HEK293 (cell line): Measurements from ENCODE around the gene PPP1CA.
A peak's percentile ranks its signal among the peaks of the same experiment; 100 is the strongest.
"Not testable (repeated sequence)": the region's sequence is repeated elsewhere in the genome, so short reads cannot be mapped to it uniquely, and the experiment has no call there.

Experiments
- CTCF ChIA-PET: fragments of 350-600 bp; formaldehyde crosslinking; extraction: SDS; loops from one replicate; lab custom pipeline; 2021; ENCODE audit warnings: antibody characterized with exemption; lab: Yijun Ruan, JAX
- POLR2A ChIA-PET: fragments of 300-600 bp; formaldehyde crosslinking; extraction: SDS; loops from one replicate; lab custom pipeline; 2020; ENCODE audit warnings: antibody characterized with exemption, inconsistent platforms; lab: Yijun Ruan, JAX
- H3K27ac ChIP-seq: fragments of 200-500 bp; sonication (Bioruptor generic); 2 replicates; pipeline ENCODE4 v1.5.1; 2014; ENCODE audit warnings: low read depth, low read length, control low read depth, inconsistent platforms; ENCODE audit errors: extremely low read depth
- H3K36me3 ChIP-seq, 2 experiments: fragments of 200-500 bp in 1 of 2; sonication (Bioruptor generic) in 1 of 2; 1 replicate in 1 of 2; 2 replicates in 1 of 2; pipeline ENCODE4 v1.5.1; 2014 to 2017; ENCODE audit warnings: inconsistent platforms in 2 of 2, low read length in 2 of 2; ENCODE audit not compliant: control insufficient read depth in 2 of 2, insufficient read depth in 1 of 2
- H3K4me1 ChIP-seq: fragments of 200-500 bp; sonication (Bioruptor generic); 2 replicates; pipeline ENCODE4 v1.5.1; 2014; ENCODE audit warnings: mild to moderate bottlenecking, low read length, inconsistent platforms; ENCODE audit not compliant: control insufficient read depth, insufficient read depth
- H3K4me3 ChIP-seq: 2 replicates; pipeline ENCODE4 v1.5.1; 2011; ENCODE audit warnings: low read depth, mild to moderate bottlenecking, control low read depth, low read length, moderate library complexity
- H3K9me3 ChIP-seq: fragments of 200-500 bp; sonication (Bioruptor generic); 2 replicates; pipeline ENCODE4 v1.5.1; 2014; ENCODE audit warnings: low read depth, low read length, inconsistent platforms; ENCODE audit not compliant: control insufficient read depth, insufficient read depth
- MZF1 ChIP-seq: fragments of 450-650 bp; formaldehyde crosslinking; IDR thresholded peaks from 2 replicates; pipeline ENCODE4 v1.5.1; 2017; ENCODE audit warnings: missing biosample characterization, missing genetic modification characterization, borderline replicate concordance
- OVOL3 ChIP-seq: fragments of 450-650 bp; formaldehyde crosslinking; IDR thresholded peaks from 2 replicates; pipeline ENCODE4 v1.5.1; 2016; ENCODE audit warnings: missing biosample characterization, missing genetic modification characterization
- PRDM1 ChIP-seq: fragments of 450-650 bp; formaldehyde crosslinking; IDR thresholded peaks from 2 replicates; pipeline ENCODE4; 2016; ENCODE audit warnings: missing biosample characterization, missing genetic modification characterization
- PRDM6 ChIP-seq: fragments of 450-650 bp; formaldehyde crosslinking; IDR thresholded peaks from 2 replicates; pipeline ENCODE4 v1.5.1; 2017; ENCODE audit warnings: missing biosample characterization, missing genetic modification characterization
- REST ChIP-seq: fragments of 450-650 bp; formaldehyde crosslinking; IDR thresholded peaks from 2 replicates; pipeline ENCODE4 v1.5.1; 2016; ENCODE audit warnings: missing biosample characterization, missing genetic modification characterization
- SCRT1 ChIP-seq: fragments of 450-650 bp; formaldehyde crosslinking; IDR thresholded peaks from 2 replicates; pipeline ENCODE4 v1.5.1; 2016; ENCODE audit warnings: missing biosample characterization, missing genetic modification characterization, borderline replicate concordance
- SCRT2 ChIP-seq: fragments of 450-650 bp; formaldehyde crosslinking; IDR thresholded peaks from 2 replicates; pipeline ENCODE4 v1.5.1; 2016; ENCODE audit warnings: missing biosample characterization, missing genetic modification characterization
- YY1 ChIP-seq: fragments of 450-650 bp; formaldehyde crosslinking; IDR thresholded peaks from 2 replicates; pipeline ENCODE4 v1.5.1; 2018; ENCODE audit warnings: missing biosample characterization, missing genetic modification characterization
- ZBTB21 ChIP-seq: fragments of 450-650 bp; formaldehyde crosslinking; IDR thresholded peaks from 2 replicates; pipeline ENCODE4 v1.5.1; 2017; ENCODE audit warnings: missing biosample characterization, missing genetic modification characterization
- ZFHX2 ChIP-seq: fragments of 450-650 bp; formaldehyde crosslinking; conservative IDR thresholded peaks from 2 replicates; pipeline ENCODE4 v1.5.1; 2016; ENCODE audit warnings: missing biosample characterization, missing genetic modification characterization
- ZNF184 ChIP-seq: fragments of 450-650 bp; IDR thresholded peaks from 2 replicates; pipeline ENCODE4 v1.5.1; 2018; ENCODE audit warnings: missing biosample characterization, mild to moderate bottlenecking, missing genetic modification characterization
- ZNF221 ChIP-seq: fragments of 450-650 bp; formaldehyde crosslinking; IDR thresholded peaks from 2 replicates; pipeline ENCODE4 v1.5.1; 2017; ENCODE audit warnings: missing biosample characterization, missing genetic modification characterization, borderline replicate concordance
- ZNF274 ChIP-seq, 2 experiments: fragments of 200-500 bp in 1 of 2; fragments of 450-650 bp in 1 of 2; sonication (Bioruptor generic) in 1 of 2; formaldehyde crosslinking in 1 of 2; IDR thresholded peaks; 2 replicates each; pipeline versions ENCODE4 v1.5.1 to v1.6.1; 2014 to 2016; ENCODE audit warnings: borderline replicate concordance in 1 of 2, inconsistent platforms in 1 of 2, low read length in 1 of 2, missing biosample characterization in 1 of 2, missing genetic modification characterization in 1 of 2
- ZNF311 ChIP-seq: fragments of 450-650 bp; formaldehyde crosslinking; IDR thresholded peaks from 2 replicates; pipeline ENCODE4 v1.5.1; 2017; ENCODE audit warnings: missing biosample characterization, missing genetic modification characterization, borderline replicate concordance
- ZNF398 ChIP-seq: fragments of 450-650 bp; formaldehyde crosslinking; IDR thresholded peaks from 2 replicates; pipeline ENCODE4 v1.5.1; 2017; ENCODE audit warnings: missing biosample characterization, missing genetic modification characterization
- ZNF555 ChIP-seq: fragments of 450-650 bp; formaldehyde crosslinking; conservative IDR thresholded peaks from 2 replicates; pipeline ENCODE4 v1.5.1; 2017; ENCODE audit warnings: missing biosample characterization, mild to moderate bottlenecking, missing genetic modification characterization, inconsistent platforms
- ZNF626 ChIP-seq: fragments of 450-650 bp; sonication (Bioruptor Pico); formaldehyde crosslinking; IDR thresholded peaks from 2 replicates; pipeline ENCODE4 v1.5.1; 2018; ENCODE audit warnings: missing biosample characterization, missing genetic modification characterization, inconsistent platforms

PPP1CA gene

GRCh38 chr11:67427364-67427859, 25.8 kb upstream of the PPP1CA start:
- H3K27ac ChIP-seq, H3K4me1 ChIP-seq, H3K9me3 ChIP-seq, CTCF ChIA-PET: not testable (repeated sequence)
- 0 out of 2 replicates have a peak, but pooled peaks have one; percentile 12 for TF ChIP-seq ZFHX2 (tag by site-specific recombination)
- Histone ChIP-seq H3K4me3 (peak overlapping the region; percentile 81; the same call in 1 of the 2 replicates), H3K36me3 (peaks cover 5 to 30% of the 10 kb centered on the region in 2 experiments; a peak in 2 of 3 replicates)
- POLR2A ChIA-PET: interaction anchor here (3.2 kb wide), 1 partner anchor 26 kb away, joined by 16 read pairs; the partner anchor contains the start of gene PPP1CA

- CTCF ChIA-PET: interaction anchor here (0.7 kb wide), 2 partner anchors 23 to 73 kb away, joined by 3 read pairs; no protein-coding TSS in a partner anchor
- H3K36me3 ChIP-seq: no peaks in the 10 kb centered on the region
- H3K4me3 ChIP-seq: no peak overlapping the region
- POLR2A ChIA-PET: interaction anchor here (1.2 kb wide), 1 partner anchor 45 kb away, joined by 3 read pairs; the partner anchor contains the start of gene TMEM134
- H3K9me3 ChIP-seq: no peaks in the 10 kb centered on the region
- no peak overlapping the region for H3K27ac ChIP-seq
- TF ChIP-seq ZNF626 (tag by site-specific recombination) (no peak), ZBTB21 (tag by site-specific recombination) (no peak), YY1 (tag by site-specific recombination) (no peak), OVOL3 (tag by site-specific recombination) (no peak), ZNF398 (no peak)
- TF ChIP-seq, all 188 proteins: peak for 0
- H3K4me1 ChIP-seq: peaks cover under 1% of the 10 kb centered on the region; the same call in 1 of the 2 replicates
These were observed 22.4 kb upstream of the PPP1CA start for GRCh38 chr11:67423891-67424613.

- Histone ChIP-seq H3K9me3 (no peaks in the 10 kb centered on the region), H3K36me3 (no peaks in the 10 kb centered on the region), H3K4me3 (no peak overlapping the region), H3K27ac (no peak overlapping the region), H3K4me1 (no peaks in the 10 kb centered on the region; the same call in 1 of the 2 replicates)
- ChIA-PET POLR2A (interaction anchor here (1.0 to 1.2 kb wide), 2 partner anchors 27 to 46 kb away, joined by 3 to 5 read pairs; partner anchors contain the start of gene TMEM134), CTCF (interaction anchor here (0.7 kb wide), 2 partner anchors 24 to 41 kb away, joined by 3 to 5 read pairs; no protein-coding TSS in a partner anchor)
- TF ChIP-seq SCRT1 (tag by site-specific recombination) (0 out of 2 replicates have a peak, but pooled peaks have one; percentile 49), ZNF274 (IDR thresholded peaks at IDR 0.05; ENCODE audit: low read length) (no peak), ZNF274 (tag by site-specific recombination; IDR thresholded peaks at IDR 0.05; ENCODE audit: borderline replicate concordance) (no peak), MZF1 (tag by site-specific recombination) (no peak), ZNF555 (tag by site-specific recombination) (no peak), REST (tag by site-specific recombination) (no peak), ZNF221 (no peak), PRDM1 (tag by site-specific recombination) (no peak), PRDM6 (tag by site-specific recombination) (no peak), ZNF184 (no peak), ZNF311 (tag by site-specific recombination) (no peak), SCRT2 (tag by site-specific recombination) (peak; percentile 90)
These were observed 21.8 kb upstream of the PPP1CA start for GRCh38 chr11:67423466-67423865.
